SK-N-MC (cell line): ENCODE results near the gene MMS19.

Experiments used
- EZH2 ChIP-seq: fragments of 200-600 bp; sonication (generic); IDR thresholded peaks from one replicate; pipeline ENCODE4 v1.6.1; 2017; ENCODE audit warnings: antibody characterized with exemption
- FOXP2 ChIP-seq: optimal IDR thresholded peaks from 2 replicates; pipeline ENCODE3; 2011; ENCODE audit warnings: mild to moderate bottlenecking, moderate library complexity; ENCODE audit not compliant: insufficient read depth; ENCODE audit errors: extremely low read length, control extremely low read depth
- POLR2AphosphoS5 ChIP-seq: IDR thresholded peaks from 2 replicates; pipeline ENCODE4 v1.6.1; 2012; ENCODE audit warnings: mild to moderate bottlenecking, low read depth, low read length, borderline replicate concordance

DNA sequence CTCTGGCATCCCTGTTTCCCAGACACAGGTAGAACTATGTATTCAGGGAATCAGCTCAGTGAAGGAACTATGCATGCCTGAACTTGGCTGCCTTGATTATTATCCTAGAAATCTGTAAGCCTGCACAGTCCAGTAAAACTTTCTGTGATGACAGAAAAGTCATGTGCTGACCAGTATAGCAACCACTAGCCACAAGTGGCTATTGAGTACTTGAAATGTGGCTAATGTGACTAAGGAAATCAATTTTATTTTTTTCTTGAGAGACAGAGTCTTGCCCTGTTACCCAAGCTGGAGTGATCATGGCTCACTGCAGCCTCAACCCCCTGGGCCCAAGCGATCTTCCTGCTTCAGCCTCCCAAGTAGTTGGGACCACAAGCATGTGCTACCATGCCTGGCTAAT, 55.9 kb downstream of the MMS19 start:
- TF ChIP-seq FOXP2 (no peak), POLR2AphosphoS5 (no peak), EZH2 (no peak)
